CD4-positive, CD25-positive, alpha-beta regulatory T cell (primary cell): ENCODE results near the gene MCU. TPM values are rescaled to one million over a fixed set of nuclear protein-coding genes. Genes with fewer than 3 reads are reported as not detected.
"Not testable (repeated sequence)": the region's sequence is repeated elsewhere in the genome, so short reads cannot be mapped to it uniquely, and the experiment has no call there.

Experiments
- ATAC-seq, 2 donors: fragments of 150-1000 bp; cut with Tn5 transposase; one replicate each; pipeline ENCODE4 v1.10.0; 2021; ENCODE audit warnings: low read depth in 2 of 2, moderate number of reproducible peaks in 2 of 2, moderate library complexity in 1 of 2
- DNase-seq, 3 donors: peaks; one replicate each; pipeline versions ENCODE4 v3.0.0 to v3.0.0-alpha.2; 2012 to 2022; ENCODE audit warnings: mixed read lengths in 1 of 3
- H3K27ac ChIP-seq: one replicate; pipeline ENCODE4 v1.7.0; 2013; ENCODE audit warnings: mild to moderate bottlenecking, low read length; ENCODE audit not compliant: insufficient read depth, poor library complexity, severe bottlenecking
- H3K27me3 ChIP-seq: one replicate; pipeline ENCODE4 v1.7.0; 2013; ENCODE audit warnings: low read length; ENCODE audit not compliant: control insufficient read depth, insufficient read depth
- H3K36me3 ChIP-seq: one replicate; pipeline ENCODE4 v1.7.0; 2013; ENCODE audit warnings: mild to moderate bottlenecking, low read length, moderate library complexity; ENCODE audit not compliant: control insufficient read depth, insufficient read depth
- H3K4me1 ChIP-seq: 2 replicates; pipeline ENCODE4 v1.7.0; 2013; ENCODE audit warnings: mild to moderate bottlenecking, low read length; ENCODE audit not compliant: insufficient read depth, control insufficient read depth, poor library complexity, severe bottlenecking
- H3K4me3 ChIP-seq: one replicate; pipeline ENCODE4 v1.7.0; 2013; ENCODE audit warnings: low read depth, mild to moderate bottlenecking, low read length, moderate library complexity
- H3K9me3 ChIP-seq, 2 experiments: 1 replicate in 1 of 2; 2 replicates in 1 of 2; pipeline ENCODE4 v1.7.0; 2013; ENCODE audit warnings: low read length in 2 of 2, mild to moderate bottlenecking in 1 of 2, moderate library complexity in 1 of 2; ENCODE audit not compliant: control insufficient read depth in 2 of 2
- H3K27ac Mint-ChIP-seq, 3 donors: one replicate each; pipeline ENCODE4 v1.8.0; 2020 to 2022; ENCODE audit warnings: mild to moderate bottlenecking in 3 of 3, mixed read lengths in 3 of 3, moderate library complexity in 2 of 3
- H3K27me3 Mint-ChIP-seq: one replicate; pipeline ENCODE4 v1.8.0; 2022; ENCODE audit warnings: mild to moderate bottlenecking, mixed read lengths
- H3K36me3 Mint-ChIP-seq: one replicate; pipeline ENCODE4 v1.8.0; 2020; ENCODE audit warnings: mixed read lengths
- H3K4me1 Mint-ChIP-seq, 4 donors: one replicate each; pipeline ENCODE4 v1.8.0; 2020 to 2022; ENCODE audit warnings: mixed read lengths in 4 of 4, mild to moderate bottlenecking in 1 of 4
- H3K4me3 Mint-ChIP-seq, 4 donors: one replicate each; pipeline ENCODE4 v1.8.0; 2020 to 2022; ENCODE audit warnings: mild to moderate bottlenecking in 4 of 4, mixed read lengths in 4 of 4, moderate library complexity in 3 of 4
- H3K9me3 Mint-ChIP-seq, 7 donors: one replicate each; pipeline ENCODE4 v1.8.0; 2020 to 2022; ENCODE audit warnings: mixed read lengths in 7 of 7, mild to moderate bottlenecking in 3 of 7, moderate library complexity in 2 of 7
- polyA plus RNA-seq, 4 donors: library from polyadenylated mRNA; unstranded; fragments of 300-500 nt; fragmentation: Illumina TruSeq; gene quantifications; one replicate each; pipeline ENCODE4 v1.2.3, GENCODE V29; 2021
- total RNA-seq: library from RNA; stranded (reverse); gene quantifications from one replicate; pipeline ENCODE4 v1.2.3, GENCODE V29; 2022

Gene MCU
- total and polyA plus RNA-seq, 5 donors from 2014 or later, result 9.0 to 15.6 (median 11.9) TPM

DNA sequence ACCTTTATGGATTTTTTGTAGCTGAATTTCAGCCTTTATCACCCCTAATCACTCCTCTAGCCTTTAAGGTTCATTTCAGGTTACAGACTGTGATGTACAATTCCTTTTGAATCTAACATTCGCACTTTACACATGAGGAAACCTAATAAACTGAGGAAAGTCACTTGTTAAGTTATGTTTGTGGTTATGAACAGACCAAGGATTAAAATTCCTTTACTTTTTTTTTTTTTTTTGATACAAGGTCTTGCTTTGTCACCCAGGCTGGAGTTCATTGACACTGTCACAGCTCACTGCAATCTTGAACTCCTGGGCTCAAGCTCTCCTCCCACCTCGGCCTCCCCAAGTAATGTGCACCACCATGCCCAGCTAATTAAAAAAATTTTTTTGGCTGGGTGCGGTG is 3.6 kb downstream of the MCU start:
- Histone ChIP-seq H3K36me3 (no peaks in the 10 kb centered on the region), H3K9me3 (no peaks in the 10 kb centered on the region), H3K27ac (no peak overlapping the region), H3K4me1 (peaks cover 21% of the 10 kb centered on the region), H3K27me3 (no peaks in the 10 kb centered on the region), H3K4me3 (no peak overlapping the region)
- Mint-ChIP-seq H3K4me1 (peaks cover 12 to 44% (median 39%) of the 10 kb centered on the region in 4 donors), H3K9me3 (no peaks in the 10 kb centered on the region), H3K4me3 (peak overlapping the region in 1 of 4 donors; percentile 88), H3K36me3 (no peaks in the 10 kb centered on the region), H3K27ac (no peak overlapping the region), H3K27me3 (no peaks in the 10 kb centered on the region)
- DNase-seq (no peak), ATAC-seq (no peak)

DNA sequence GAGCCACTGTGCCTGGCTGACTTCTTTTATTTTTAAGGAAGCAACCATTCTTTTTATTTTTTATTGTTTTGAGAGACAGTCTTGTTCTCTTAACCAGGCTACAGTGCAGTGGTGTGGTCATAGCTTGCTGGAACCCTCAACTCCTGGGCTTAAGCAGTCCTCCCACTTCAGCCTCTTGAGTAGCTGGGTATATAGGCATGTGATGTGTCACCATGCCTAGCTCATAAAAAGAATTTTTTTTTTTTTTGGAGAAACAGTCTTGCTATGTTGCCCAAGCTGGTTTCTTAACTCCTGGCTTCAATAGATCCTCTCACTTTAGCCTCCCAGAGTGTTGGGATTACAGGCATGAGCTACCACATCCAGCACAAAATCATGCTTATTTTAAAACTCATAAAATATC is 5.8 kb downstream of the MCU start:
- Histone ChIP-seq H3K4me3 (no peak overlapping the region), H3K27me3 (no peaks in the 10 kb centered on the region), H3K36me3 (no peaks in the 10 kb centered on the region), H3K9me3 (no peaks in the 10 kb centered on the region), H3K27ac (no peak overlapping the region), H3K4me1 (peaks cover 14% of the 10 kb centered on the region)
- DNase-seq, result no peak
- no peak overlapping the region for H3K4me3 Mint-ChIP-seq
- ATAC-seq, result no peak
- no peaks in the 10 kb centered on the region for H3K9me3 Mint-ChIP-seq
- no peak overlapping the region for H3K27ac Mint-ChIP-seq
- peaks cover 19 to 44% (median 37%) of the 10 kb centered on the region in 4 donors for H3K4me1 Mint-ChIP-seq
- H3K36me3 Mint-ChIP-seq, result no peaks in the 10 kb centered on the region
- no peaks in the 10 kb centered on the region for H3K27me3 Mint-ChIP-seq

DNA sequence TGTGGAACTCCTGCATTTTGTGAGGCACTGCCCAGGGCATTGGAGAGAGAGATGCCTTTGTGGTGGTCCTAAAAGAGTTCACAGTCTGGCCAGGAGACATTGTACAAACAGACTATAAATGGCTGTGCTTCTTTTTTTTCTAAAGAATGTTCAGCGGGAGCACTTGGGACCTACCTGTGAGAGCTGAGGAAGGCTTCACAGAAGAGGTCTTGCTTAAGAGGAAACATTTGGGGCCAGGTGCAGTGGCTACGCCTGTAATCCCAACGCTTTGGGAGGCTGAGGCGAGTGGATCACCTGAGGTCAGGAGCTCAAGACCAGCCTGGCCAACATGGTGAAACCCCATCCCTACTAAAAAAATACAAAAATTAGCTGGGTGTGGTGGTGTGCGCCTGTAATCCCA is 10.5 kb downstream of the MCU start:
- H3K4me3 Mint-ChIP-seq, result not testable (repeated sequence)
- peak overlapping the region in 2 of 3 donors; percentile 5 to 23 for H3K27ac Mint-ChIP-seq

DNA sequence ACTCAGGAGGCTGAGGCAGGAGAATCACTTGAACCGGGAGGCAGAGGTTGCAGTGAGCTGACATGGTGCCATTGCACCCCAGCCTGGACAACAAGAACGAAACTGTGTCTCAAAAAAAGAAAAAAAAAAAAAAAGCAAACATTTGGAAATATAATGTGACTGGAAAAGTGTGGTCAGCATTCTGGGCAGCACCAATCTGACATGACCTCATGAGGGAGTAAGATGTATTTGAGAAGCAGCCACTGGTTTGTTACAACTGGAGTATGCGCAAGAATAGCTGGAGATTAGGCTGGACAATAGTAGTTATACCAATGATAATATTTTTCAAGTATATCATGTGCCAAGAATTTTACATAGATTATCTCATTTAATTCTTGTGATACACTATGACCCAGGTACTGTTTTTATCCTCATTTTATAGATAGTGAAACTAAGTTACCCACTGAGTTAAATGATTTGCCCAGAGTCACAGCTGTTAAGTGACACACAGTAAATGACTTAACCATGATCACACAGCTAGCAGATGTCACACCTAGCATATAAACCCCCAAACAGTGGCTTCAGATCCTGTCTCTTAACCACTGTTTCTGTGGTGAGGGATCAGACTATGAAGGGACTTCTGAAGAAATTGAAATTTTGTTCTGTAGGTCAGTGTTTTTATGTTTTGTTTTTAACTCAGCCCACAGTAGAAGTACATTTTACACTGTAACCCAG is 11.1 kb downstream of the MCU start:
- peaks cover 13 to 26% (median 17%) of the 10 kb centered on the region in 4 donors for H3K4me1 Mint-ChIP-seq
- Histone ChIP-seq H3K27me3 (no peaks in the 10 kb centered on the region), H3K4me1 (no peaks in the 10 kb centered on the region), H3K27ac (no peak overlapping the region), H3K9me3 (no peaks in the 10 kb centered on the region), H3K36me3 (no peaks in the 10 kb centered on the region), H3K4me3 (no peak overlapping the region)
- peaks cover 0 to 1% (median 0%) of the 10 kb centered on the region in 7 donors for H3K9me3 Mint-ChIP-seq
- peak overlapping the region in 2 of 3 donors; percentile 23 to 71 for H3K27ac Mint-ChIP-seq
- H3K36me3 Mint-ChIP-seq, result peaks cover 1% of the 10 kb centered on the region
- H3K4me3 Mint-ChIP-seq, result no peak overlapping the region
- DNase-seq, result peak in 1 of 3 donors; percentile 26
- ATAC-seq, result no peak
- H3K27me3 Mint-ChIP-seq, result no peaks in the 10 kb centered on the region

More for the DNA sequence above, 10.5 kb downstream of the MCU start:
- H3K27me3 ChIP-seq, H3K9me3 ChIP-seq, H3K4me3 ChIP-seq, H3K36me3 Mint-ChIP-seq, H3K27ac ChIP-seq, H3K36me3 ChIP-seq, DNase-seq, H3K4me1 ChIP-seq, ATAC-seq, H3K9me3 Mint-ChIP-seq, H3K27me3 Mint-ChIP-seq: not testable (repeated sequence)
- peaks cover 11 to 26% (median 16%) of the 10 kb centered on the region in 4 donors for H3K4me1 Mint-ChIP-seq

DNA sequence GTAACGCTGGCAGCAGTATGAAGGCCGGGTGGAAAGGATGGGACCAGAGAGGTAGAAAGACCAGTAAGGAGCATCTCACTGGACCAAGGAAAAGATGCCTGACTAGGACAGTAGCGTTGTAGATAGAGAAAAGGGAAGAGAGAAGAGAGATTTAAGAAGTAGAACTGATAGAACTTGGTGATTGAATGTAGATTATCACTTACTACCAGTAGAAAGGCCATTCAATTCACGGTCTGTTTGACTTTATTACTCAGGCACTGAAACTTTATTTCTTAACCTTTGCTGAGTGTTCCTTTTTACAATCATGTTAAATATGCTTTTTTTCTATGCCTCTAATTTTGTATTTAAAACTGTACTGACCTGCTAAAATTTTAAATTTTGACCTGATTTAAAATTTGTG is 12.2 kb downstream of the MCU start:
- no peaks in the 10 kb centered on the region for H3K27me3 ChIP-seq
- H3K9me3 ChIP-seq, result no peaks in the 10 kb centered on the region
- no peak overlapping the region for H3K27ac ChIP-seq
- H3K27ac Mint-ChIP-seq, result no peak overlapping the region
- H3K27me3 Mint-ChIP-seq, result no peaks in the 10 kb centered on the region
- no peak overlapping the region for H3K4me3 ChIP-seq
- no peaks in the 10 kb centered on the region for H3K36me3 ChIP-seq
- H3K36me3 Mint-ChIP-seq, result peaks cover 12% of the 10 kb centered on the region
- DNase-seq (no peak), ATAC-seq (no peak)
- peaks cover 0 to 1% (median 0%) of the 10 kb centered on the region in 7 donors for H3K9me3 Mint-ChIP-seq
- H3K4me1 ChIP-seq, result no peaks in the 10 kb centered on the region
- peaks cover 18 to 26% (median 22%) of the 10 kb centered on the region in 4 donors for H3K4me1 Mint-ChIP-seq
- H3K4me3 Mint-ChIP-seq, result no peak overlapping the region

DNA sequence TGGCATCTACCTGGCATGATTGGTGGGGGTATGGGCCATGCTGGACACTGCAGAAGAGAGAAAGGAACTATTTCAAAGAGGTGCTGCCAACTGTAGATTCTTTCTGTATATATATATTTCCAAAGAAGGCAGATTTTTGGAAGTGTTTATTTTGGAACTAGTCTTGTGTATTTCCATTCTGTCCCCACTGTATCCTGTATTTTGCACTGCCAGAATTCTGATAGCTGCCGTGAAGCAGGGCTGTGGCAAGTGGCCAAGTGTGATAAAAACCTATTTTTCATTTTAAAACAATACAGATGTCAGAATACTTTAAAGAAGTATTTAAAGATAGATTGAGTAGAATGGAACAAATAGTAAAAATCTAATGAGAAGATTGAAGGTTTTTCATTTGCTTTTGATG is 17.1 kb downstream of the MCU start:
- H3K27me3 ChIP-seq, result no peaks in the 10 kb centered on the region
- no peak overlapping the region for H3K27ac ChIP-seq
- H3K27ac Mint-ChIP-seq, result no peak overlapping the region
- no peaks in the 10 kb centered on the region for H3K4me1 ChIP-seq
- no peaks in the 10 kb centered on the region for H3K27me3 Mint-ChIP-seq
- peaks cover 9 to 14% (median 12%) of the 10 kb centered on the region in 4 donors for H3K4me1 Mint-ChIP-seq
- ATAC-seq, result no peak
- H3K36me3 Mint-ChIP-seq, result peaks cover 16% of the 10 kb centered on the region
- H3K4me3 Mint-ChIP-seq, result no peak overlapping the region
- H3K36me3 ChIP-seq, result no peaks in the 10 kb centered on the region
- no peak for DNase-seq
- no peaks in the 10 kb centered on the region for H3K9me3 ChIP-seq
- peaks cover 0 to under 1% (median 0%) of the 10 kb centered on the region in 7 donors for H3K9me3 Mint-ChIP-seq
- no peak overlapping the region for H3K4me3 ChIP-seq

DNA sequence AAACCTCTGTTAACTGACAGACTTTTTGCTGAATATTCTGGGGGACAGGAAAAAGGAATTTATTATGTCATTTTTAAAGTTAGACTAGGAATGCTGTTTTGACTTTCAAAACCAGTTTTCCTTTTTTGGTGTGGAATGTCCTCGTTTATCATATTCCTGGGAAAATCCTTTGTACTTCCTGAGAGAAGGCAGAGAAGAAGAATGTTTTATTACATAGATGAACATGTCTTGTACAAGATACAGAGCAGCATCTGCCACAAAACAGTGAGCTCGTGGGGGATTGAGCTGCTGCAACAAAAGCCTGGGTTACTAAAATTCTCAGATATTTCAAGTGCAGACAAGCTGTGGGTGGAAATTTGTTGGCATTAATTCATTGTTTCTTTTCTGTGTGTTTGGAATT is 20.2 kb downstream of the MCU start:
- no peak overlapping the region for H3K4me3 Mint-ChIP-seq
- peaks cover 9 to 17% (median 13%) of the 10 kb centered on the region in 4 donors for H3K4me1 Mint-ChIP-seq
- no peak overlapping the region for H3K4me3 ChIP-seq
- H3K27ac ChIP-seq, result no peak overlapping the region
- H3K36me3 Mint-ChIP-seq, result peaks cover 29% of the 10 kb centered on the region
- H3K9me3 ChIP-seq, result no peaks in the 10 kb centered on the region
- no peaks in the 10 kb centered on the region for H3K27me3 Mint-ChIP-seq
- H3K36me3 ChIP-seq, result peaks cover 14% of the 10 kb centered on the region
- DNase-seq (no peak), ATAC-seq (no peak)
- H3K4me1 ChIP-seq, result no peaks in the 10 kb centered on the region
- no peaks in the 10 kb centered on the region for H3K9me3 Mint-ChIP-seq
- no peak overlapping the region for H3K27ac Mint-ChIP-seq
- no peaks in the 10 kb centered on the region for H3K27me3 ChIP-seq
